NCI-H128 (cell line): Measurements from ENCODE around the gene MAPK7.

Experiments used
- DNase-seq: peaks from one replicate; lab custom pipeline; 2025; ENCODE audit not compliant: unreplicated experiment; lab: John Stamatoyannopoulos, UW

MAPK7 gene

GRCh38 chr17:19414396-19415280, 36.3 kb downstream of the MAPK7 start:
- DNase-seq = no peak

GRCh38 chr17:19415311-19415710, 37.0 kb downstream of the MAPK7 start:
- no peak for DNase-seq

DNA sequence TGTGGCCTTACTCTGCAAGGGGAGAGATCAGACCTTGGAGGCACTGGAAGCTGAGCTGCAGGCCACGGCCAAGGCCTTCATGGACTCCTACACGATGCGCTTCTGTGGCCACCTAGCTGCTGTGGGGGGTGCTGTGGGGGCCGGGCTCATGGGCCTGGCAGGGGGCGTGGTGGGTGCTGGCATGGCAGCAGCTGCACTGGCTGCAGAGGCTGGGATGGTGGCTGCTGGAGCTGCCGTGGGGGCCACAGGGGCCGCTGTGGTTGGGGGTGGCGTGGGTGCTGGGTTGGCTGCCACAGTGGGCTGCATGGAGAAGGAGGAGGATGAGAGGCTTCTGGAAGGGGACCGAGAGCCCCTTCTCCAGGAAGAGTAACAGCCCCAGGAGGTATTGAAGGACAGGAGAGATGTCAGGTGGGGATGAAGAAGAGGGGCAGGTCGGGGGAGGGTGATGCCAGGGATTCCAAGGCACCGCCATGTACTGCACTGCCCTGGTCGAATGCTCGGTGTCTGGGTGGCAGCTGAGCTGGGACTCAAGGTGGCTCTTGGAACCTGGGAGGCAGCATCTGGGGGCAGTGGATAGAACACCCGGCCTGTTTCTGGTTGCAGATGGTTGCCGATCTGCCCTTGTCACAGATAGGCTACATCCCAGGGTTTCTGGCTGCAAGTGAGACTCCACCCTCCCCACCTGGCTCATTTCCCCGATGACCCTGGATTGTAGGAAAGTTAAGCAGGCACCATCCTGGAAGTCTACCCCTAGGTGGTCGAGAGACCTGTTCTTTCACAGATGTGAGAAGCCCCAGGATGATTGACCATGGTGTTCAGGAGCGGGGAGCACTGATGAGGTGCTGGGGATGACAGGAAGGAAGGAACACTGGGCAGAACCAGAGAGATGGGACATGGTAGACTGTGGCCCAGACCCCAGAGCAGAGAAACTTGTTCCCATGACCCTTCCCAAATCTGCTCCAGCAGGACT, 37.8 kb downstream of the MAPK7 start:
- no peak for DNase-seq

GRCh38 chr17:19417611-19418010, 39.3 kb downstream of the MAPK7 start:
- DNase-seq = no peak

DNA sequence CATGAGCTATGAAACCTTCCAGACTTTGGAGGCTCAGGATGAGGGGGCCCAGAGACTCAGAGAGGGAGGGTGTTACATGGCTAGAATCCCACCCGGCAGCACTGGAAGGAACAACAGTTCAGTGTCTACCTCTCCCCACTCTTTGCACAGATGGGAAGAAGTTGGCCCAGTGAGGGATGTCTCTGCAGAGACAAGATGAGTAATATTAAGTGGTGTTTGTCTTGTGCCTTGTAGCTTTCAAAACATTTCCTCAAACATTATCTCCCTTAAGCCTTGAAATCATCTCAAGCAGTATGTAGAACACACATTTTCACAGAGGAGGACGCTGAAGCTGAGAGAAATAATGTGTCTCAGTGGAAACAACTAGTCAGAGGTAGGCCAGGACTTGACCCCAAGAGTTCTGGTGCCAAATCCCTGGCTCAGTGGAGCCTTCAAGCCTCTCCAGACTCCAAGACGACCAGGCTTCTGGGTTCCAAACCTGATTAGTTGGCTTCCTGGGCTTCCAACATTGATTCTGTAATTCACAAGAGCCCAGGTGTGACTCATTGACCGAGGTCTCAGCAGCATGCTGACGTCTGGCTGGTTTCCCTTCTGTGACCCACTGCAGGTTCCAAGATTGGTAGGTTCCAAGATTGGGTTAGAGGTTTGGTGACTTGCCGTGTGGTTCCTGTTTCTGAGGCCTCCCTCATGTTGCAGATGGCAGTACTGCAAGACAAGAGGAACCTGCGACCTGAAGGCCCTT, 40.1 kb downstream of the MAPK7 start:
- DNase-seq = no peak

DNA sequence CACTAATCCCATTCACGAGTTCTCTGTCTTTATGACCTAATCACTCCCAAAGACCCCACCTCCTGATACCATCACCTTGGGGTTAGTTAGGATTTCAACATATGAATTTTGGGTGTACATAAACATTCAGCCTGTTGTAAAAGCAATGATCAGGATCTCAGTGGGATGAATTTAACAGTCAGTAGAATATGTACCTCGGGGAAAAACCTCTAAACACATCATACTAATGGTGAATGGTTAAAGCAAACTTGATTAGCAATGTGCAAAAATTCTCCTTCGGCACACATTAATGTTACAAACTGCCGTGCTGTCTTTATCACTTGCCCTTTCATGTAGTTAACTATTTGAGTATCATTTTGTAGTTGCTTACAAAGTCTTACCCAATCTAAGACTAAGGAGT, 42.9 kb downstream of the MAPK7 start:
- DNase-seq = no peak

- no peak for DNase-seq
Measured at GRCh38 chr17:19421926-19422325, 43.6 kb downstream of the MAPK7 start.

GRCh38 chr17:19424934-19425868, 46.9 kb downstream of the MAPK7 start:
- no peak for DNase-seq

DNA sequence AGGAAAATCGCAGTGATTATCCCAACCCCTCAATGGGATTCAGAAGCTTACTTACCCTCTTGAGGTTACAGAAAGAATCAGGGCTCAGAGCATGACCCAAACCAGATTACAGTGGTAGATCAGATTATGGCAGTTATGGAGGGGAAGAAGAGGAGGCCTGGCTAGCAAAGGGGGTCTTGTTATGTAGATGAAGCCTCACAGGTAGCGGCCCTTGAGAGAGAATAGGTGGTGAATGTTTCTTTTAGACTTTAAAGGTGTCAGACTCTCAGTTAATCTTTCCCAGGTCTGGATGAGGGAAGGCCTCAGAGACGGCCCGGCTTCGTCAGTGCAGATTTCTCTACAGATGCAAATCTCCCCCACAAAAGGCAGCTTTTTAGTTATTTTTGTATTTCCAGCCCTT, 48.3 kb downstream of the MAPK7 start:
- no peak for DNase-seq

- no peak for DNase-seq
Measured at GRCh38 chr17:19431691-19432090, 53.4 kb downstream of the MAPK7 start.
